GM21367 (cell line): ENCODE results near the gene EPM2AIP1.
"Not testable (repeated sequence)": the region's sequence is repeated elsewhere in the genome, so short reads cannot be mapped to it uniquely, and the experiment has no call there.

Experiments used
- ATAC-seq: cut with Tn5 transposase; IDR thresholded peaks from one replicate; pipeline ENCODE4 v1.9.1; 2021; ENCODE audit not compliant: unreplicated experiment

The EPM2AIP1 gene

GRCh38 chr3:36993326-36994283, 674 bp upstream of the EPM2AIP1 start, which contains the start of gene MLH1:
MLH1 (plus strand) TSS chr3:36993518; CDS start chr3:36993548, 30 bp downstream.
- peak; percentile 91 for ATAC-seq

GRCh38 chr3:36991923-36992805, 767 bp downstream of the EPM2AIP1 start:
- ATAC-seq, result no peak

DNA sequence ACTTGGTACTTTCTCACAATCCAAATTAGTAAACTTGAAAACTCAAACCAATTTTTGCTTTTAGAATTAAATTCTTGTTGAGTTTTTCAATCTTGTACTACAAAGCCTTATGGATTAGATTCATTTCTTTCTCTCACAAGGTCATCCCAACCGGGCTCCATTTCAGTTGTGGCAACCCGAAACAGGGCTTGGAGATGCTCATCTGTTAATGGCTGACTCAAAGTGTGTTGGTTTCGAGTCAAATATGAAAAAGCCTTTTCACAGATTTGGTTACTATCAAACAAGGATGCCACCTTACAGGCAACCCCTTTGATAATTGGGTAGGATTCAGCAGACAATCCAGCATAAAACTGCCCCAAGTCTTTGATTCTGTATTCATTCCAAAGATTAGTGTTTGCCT, 1.8 kb downstream of the EPM2AIP1 start:
- no peak for ATAC-seq

DNA sequence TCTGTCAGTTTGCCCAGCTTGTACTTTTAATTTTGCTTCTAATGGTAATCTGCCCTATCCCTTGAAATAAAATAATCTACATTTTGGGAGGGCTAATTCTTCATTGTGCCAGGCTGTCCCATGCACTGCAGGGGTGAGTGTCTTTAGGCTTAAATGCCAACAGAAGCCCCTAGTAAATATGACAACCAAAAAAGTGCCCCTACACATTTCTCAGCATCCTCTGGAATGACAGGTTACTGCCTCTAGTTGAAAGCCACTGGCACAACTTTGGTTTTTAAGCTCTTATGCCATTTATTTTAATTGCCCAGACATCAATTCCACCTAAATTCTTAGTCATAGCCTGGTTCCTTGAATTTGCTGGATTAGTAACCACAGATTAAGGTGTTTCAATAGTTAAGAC, 3.4 kb downstream of the EPM2AIP1 start:
- ATAC-seq, result no peak

- ATAC-seq, result no peak
Observed at GRCh38 chr3:36989005-36989404, 3.9 kb downstream of the EPM2AIP1 start.

DNA sequence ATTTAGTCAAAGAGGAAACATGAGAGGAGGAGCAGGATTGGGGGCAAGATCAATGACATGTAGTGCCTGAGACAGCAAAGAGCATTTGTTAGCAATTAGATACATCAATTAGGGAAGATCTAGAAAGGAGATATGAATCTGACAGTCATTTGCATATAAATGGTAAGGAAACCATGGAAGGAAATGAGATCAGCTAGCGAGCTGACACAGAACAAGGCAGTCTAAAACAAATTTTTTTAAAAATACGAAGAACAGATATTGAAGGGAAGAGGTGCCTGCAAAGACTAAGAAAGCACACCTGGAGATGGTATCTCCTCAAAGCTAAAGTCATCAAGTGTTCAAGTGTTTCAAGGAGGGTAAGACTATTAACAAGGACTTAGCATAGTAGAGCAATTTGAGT, 4.6 kb downstream of the EPM2AIP1 start:
- no peak for ATAC-seq

DNA sequence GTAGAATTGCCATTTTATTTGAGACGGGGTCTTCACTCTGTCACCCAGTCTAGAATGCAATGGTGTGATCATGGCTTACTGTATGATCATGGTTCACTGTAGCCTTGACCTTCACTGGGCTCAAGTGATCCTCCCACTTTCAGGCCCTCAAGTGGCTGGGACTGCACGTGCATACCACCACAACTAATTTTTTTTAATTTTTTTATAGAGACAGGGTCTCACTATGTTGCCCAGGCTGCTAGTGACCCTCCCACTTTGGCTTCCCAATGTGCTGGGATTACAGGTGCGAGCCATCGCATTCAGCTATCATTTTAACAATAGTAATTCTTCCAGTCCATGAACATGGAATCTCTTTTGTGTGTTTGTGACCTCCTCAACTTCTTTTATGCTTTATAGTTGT, 11.9 kb downstream of the EPM2AIP1 start:
- no peak for ATAC-seq

- ATAC-seq, result no peak
Observed at GRCh38 chr3:36973139-36973538, 19.8 kb downstream of the EPM2AIP1 start.

DNA sequence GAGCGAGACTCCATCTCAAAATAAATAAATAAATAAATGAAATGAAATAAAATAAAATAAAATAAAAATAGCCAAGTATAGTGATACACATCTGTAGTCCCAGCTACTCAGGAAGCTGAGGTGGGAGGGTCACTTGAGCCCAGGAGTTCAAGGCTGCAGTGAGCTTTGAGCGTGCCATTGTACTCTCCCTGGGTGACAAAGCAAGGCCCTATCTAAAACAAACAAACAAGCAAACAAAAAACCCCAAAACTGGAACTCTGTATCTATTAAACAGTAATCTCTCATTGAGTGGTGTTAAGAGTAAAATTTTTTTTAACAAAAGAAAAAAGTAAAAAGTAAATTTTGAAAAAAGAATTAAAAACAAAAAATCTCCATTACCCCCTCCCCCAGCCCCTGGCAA, 20.8 kb downstream of the EPM2AIP1 start:
- no peak for ATAC-seq

- ATAC-seq, result peak; percentile 99
Observed at GRCh38 chr3:36969540-36970432, 23.1 kb downstream of the EPM2AIP1 start.

GRCh38 chr3:36969085-36969484, 23.8 kb downstream of the EPM2AIP1 start:
- ATAC-seq, result no peak

DNA sequence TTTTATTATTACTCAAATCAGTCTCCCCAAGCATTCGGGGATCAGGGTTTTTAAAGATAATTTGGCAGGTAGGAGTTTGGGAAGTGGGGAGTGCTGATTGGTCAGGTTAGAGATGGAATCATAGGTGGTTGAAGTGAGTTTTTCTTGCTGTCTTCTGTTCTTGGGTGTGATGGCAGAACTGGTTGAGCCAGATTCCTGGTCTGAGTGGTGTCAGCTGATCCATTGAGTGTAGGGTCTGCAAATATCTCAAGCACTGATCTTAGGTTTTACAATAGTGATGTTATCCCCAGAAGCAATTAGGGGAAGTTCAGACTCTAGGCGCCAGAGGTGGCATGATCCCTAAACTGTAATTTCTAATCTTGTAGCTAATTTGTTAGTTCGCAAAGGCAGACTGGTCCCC, 27.5 kb downstream of the EPM2AIP1 start:
- ATAC-seq, result no peak

DNA sequence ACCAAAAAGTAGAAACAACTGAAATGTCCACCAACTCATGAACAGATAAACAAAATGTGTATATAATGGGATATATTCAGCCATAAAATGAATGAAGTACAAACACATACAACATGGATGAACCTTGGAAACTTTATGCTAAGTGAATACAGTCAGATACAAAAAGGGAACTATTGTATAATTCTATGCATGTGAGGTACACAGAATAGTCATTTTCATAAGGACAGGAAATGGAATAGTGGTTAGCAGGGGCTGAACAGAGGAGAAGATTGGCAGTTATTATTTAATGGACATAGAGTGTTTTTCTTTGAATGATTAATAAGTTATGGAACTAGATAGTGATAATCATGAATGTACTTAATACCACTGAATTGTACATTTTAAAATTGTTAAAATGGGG, 28.1 kb downstream of the EPM2AIP1 start:
- no peak for ATAC-seq

DNA sequence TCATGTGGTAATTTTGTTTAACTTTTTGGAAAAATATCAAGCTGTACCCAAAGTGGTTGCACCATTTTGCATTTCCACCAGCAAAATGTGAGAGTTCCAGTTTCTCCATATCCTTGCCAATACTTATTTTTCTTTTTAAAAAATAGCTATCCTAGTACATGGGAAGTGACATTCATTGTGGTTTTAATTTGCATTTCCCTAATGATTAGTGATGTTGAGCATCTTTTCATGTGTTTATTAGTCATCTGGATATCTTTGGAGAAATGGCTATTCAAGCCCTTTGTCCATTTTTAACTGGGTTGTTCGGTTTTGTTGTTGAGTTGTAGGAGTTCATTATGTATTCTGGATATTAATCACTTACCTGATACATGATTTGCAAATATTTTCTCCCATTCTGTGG, 28.6 kb downstream of the EPM2AIP1 start:
- ATAC-seq, result no peak

GRCh38 chr3:36963008-36963407, 29.9 kb downstream of the EPM2AIP1 start:
- ATAC-seq, result not testable (repeated sequence)

- no peak for ATAC-seq
Observed at GRCh38 chr3:36960502-36960901, 32.4 kb downstream of the EPM2AIP1 start.

- ATAC-seq, result no peak
Observed at GRCh38 chr3:36959821-36960220, 33.1 kb downstream of the EPM2AIP1 start.

DNA sequence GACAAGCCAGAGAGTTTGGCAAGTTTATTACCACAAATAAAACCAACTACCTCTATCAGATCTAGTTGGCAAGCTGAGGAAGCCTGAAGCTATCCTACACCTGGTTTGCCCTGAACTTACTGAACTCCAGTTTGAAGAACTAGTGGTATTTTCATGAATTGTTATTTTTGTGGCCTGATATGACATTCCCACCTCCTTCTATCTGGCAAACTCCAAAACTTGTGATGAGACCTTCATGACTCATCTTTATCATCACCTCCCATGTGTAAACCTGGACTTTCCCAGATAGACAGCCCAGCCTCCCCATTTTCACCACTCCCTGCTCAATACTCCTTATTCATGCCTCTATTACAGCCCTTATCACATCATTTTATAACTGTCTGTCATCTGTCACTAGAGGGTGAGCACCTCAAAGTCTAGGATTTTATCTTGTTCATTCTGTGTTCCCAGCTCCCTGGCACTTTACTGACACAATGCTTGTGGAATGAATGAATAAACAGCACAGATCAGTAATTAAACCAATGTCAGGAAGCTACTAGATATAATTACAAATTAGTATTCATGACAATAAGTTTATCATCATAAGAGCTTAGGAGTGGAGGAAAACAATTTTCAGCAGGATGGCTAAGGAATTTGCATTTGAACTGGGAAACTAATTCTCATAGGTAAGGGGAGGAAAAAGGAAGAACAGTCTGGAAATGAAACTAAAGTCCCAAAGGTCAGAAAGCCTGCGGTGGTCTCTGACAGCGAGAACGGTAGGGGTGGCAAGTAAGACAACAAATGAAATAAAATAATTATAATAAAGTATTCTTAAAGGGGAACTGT, 34.9 kb downstream of the EPM2AIP1 start:
- no peak for ATAC-seq

- ATAC-seq, result no peak
Observed at GRCh38 chr3:36957063-36957462, 35.9 kb downstream of the EPM2AIP1 start.

DNA sequence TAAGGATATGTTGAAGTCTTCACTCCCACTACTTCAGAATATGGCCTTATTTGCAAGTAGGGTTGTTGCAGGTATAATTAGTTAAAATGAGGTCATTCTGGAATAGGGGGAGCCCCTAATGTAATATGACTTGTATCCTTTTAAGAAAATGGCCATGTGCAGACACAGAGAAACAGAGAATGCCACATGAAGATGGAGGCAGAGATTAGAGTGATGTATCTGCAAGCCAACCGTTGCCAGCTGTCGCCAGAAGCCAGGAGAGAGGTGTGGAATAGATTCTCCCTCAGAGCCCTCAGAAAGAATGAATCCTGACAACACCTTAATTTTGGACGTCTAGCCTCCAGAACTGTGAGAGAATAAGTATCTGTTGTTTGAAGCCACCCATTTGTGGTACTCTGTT, 36.8 kb downstream of the EPM2AIP1 start:
- ATAC-seq, result no peak
